Limb (tissue), 2 donors: Measurements from ENCODE around the gene AFDN.
"Not testable (repeated sequence)": the region's sequence is repeated elsewhere in the genome, so short reads cannot be mapped to it uniquely, and the experiment has no call there.

Experiments used
- DNase-seq, 2 donors: peaks; one replicate each; pipeline ENCODE4 v3.0.0-alpha.2; 2016; ENCODE audit errors: extremely low spot score in 2 of 2

The AFDN gene

GRCh38 chr6:167974640-167975344, 148.1 kb downstream of the AFDN start:
- peak in 1 of 2 donors; percentile 43 for DNase-seq

- DNase-seq: no peak
These were observed 148.7 kb downstream of the AFDN start for GRCh38 chr6:167975458-167975857.

- DNase-seq: not testable (repeated sequence)
These were observed 149.5 kb downstream of the AFDN start for GRCh38 chr6:167976116-167976657.

- no peak for DNase-seq
These were observed 150.0 kb downstream of the AFDN start for GRCh38 chr6:167976708-167977107.

- no peak for DNase-seq
These were observed 151.2 kb downstream of the AFDN start for GRCh38 chr6:167977717-167978467.

- DNase-seq: no peak
These were observed 151.9 kb downstream of the AFDN start for GRCh38 chr6:167978607-167979006.

- no peak for DNase-seq
These were observed 152.9 kb downstream of the AFDN start for GRCh38 chr6:167979436-167980139.

GRCh38 chr6:167980911-167981580, 154.3 kb downstream of the AFDN start:
- no peak for DNase-seq

GRCh38 chr6:167981916-167982462, 155.3 kb downstream of the AFDN start:
- DNase-seq: no peak

GRCh38 chr6:167984144-167984719, 157.5 kb downstream of the AFDN start:
- DNase-seq: no peak

- no peak for DNase-seq
These were observed 158.3 kb downstream of the AFDN start for GRCh38 chr6:167984876-167985604.

- no peak for DNase-seq
These were observed 159.3 kb downstream of the AFDN start for GRCh38 chr6:167985911-167986595.

GRCh38 chr6:167987396-167988153, 160.9 kb downstream of the AFDN start:
- DNase-seq: no peak

- no peak for DNase-seq
These were observed 161.4 kb downstream of the AFDN start for GRCh38 chr6:167988154-167988495.

GRCh38 chr6:167988945-167989841, 162.5 kb downstream of the AFDN start:
- DNase-seq: no peak

GRCh38 chr6:167990016-167990945, 163.6 kb downstream of the AFDN start:
- DNase-seq: no peak

GRCh38 chr6:167993169-167993568, 166.5 kb downstream of the AFDN start:
- no peak for DNase-seq
